ENCODE measurements around the gene C16orf86.

The C16orf86 gene

GRCh38 chr16:67666559-67667452 lies at the start of gene C16orf86, which contains the start of gene ENKD1:
C16orf86 (plus strand) TSS chr16:67666814; CDS start chr16:67666971, 157 bp downstream.
ENKD1 (minus strand) TSS chr16:67666750; CDS start chr16:67666442, 308 bp downstream.
- in situ Hi-C loops (cut with MboI; ENCODE audit: low sequenced_read_pairs): no loop called here

GRCh38 chr16:67628216-67628615 lies 38.4 kb upstream of the C16orf86 start:
- in situ Hi-C loops (cut with MboI; ENCODE audit: low sequenced_read_pairs): no loop called here

- in situ Hi-C loops (cut with MboI; ENCODE audit: low sequenced_read_pairs): no loop called here
Observed at GRCh38 chr16:67632415-67633172, 34.0 kb upstream of the C16orf86 start.

- in situ Hi-C loops (cut with MboI; ENCODE audit: low sequenced_read_pairs): no loop called here
Observed at GRCh38 chr16:67636713-67637112, 29.9 kb upstream of the C16orf86 start.

- in situ Hi-C loops (cut with MboI; ENCODE audit: low sequenced_read_pairs): no loop called here
Observed at GRCh38 chr16:67637625-67638024, 29.0 kb upstream of the C16orf86 start.

- in situ Hi-C loops (cut with MboI; ENCODE audit: low sequenced_read_pairs): no loop called here
Observed at GRCh38 chr16:67641779-67642708, 24.6 kb upstream of the C16orf86 start.

- in situ Hi-C loops (cut with MboI; ENCODE audit: low sequenced_read_pairs): no loop called here
Observed at GRCh38 chr16:67644038-67644437, 22.6 kb upstream of the C16orf86 start.

GRCh38 chr16:67645397-67646121 lies 21.1 kb upstream of the C16orf86 start:
- in situ Hi-C loops (cut with MboI; ENCODE audit: low sequenced_read_pairs): no loop called here

- in situ Hi-C loops (cut with MboI; ENCODE audit: low sequenced_read_pairs): no loop called here
Observed at GRCh38 chr16:67647111-67647651, 19.4 kb upstream of the C16orf86 start.

GRCh38 chr16:67647681-67648080 lies 18.9 kb upstream of the C16orf86 start:
- in situ Hi-C loops (cut with MboI; ENCODE audit: low sequenced_read_pairs): no loop called here

GRCh38 chr16:67648088-67648763 lies 18.4 kb upstream of the C16orf86 start:
- in situ Hi-C loops (cut with MboI; ENCODE audit: low sequenced_read_pairs): no loop called here

- in situ Hi-C loops (cut with MboI; ENCODE audit: low sequenced_read_pairs): no loop called here
Observed at GRCh38 chr16:67648764-67649407, 17.7 kb upstream of the C16orf86 start.

GRCh38 chr16:67649494-67649931 lies 17.1 kb upstream of the C16orf86 start:
- in situ Hi-C loops (cut with MboI; ENCODE audit: low sequenced_read_pairs): no loop called here

GRCh38 chr16:67650023-67650422 lies 16.6 kb upstream of the C16orf86 start:
- in situ Hi-C loops (cut with MboI; ENCODE audit: low sequenced_read_pairs): no loop called here

- in situ Hi-C loops (cut with MboI; ENCODE audit: low sequenced_read_pairs): no loop called here
Observed at GRCh38 chr16:67651039-67651438, 15.6 kb upstream of the C16orf86 start.

- in situ Hi-C loops (cut with MboI; ENCODE audit: low sequenced_read_pairs): no loop called here
Observed at GRCh38 chr16:67651847-67652246, 14.8 kb upstream of the C16orf86 start.

GRCh38 chr16:67652578-67653127 lies 14.0 kb upstream of the C16orf86 start:
- in situ Hi-C loops (cut with MboI; ENCODE audit: low sequenced_read_pairs): no loop called here

GRCh38 chr16:67653128-67653788 lies 13.4 kb upstream of the C16orf86 start:
- in situ Hi-C loops (cut with MboI; ENCODE audit: low sequenced_read_pairs): no loop called here
